ENCODE measurements around the gene ANKFY1. TPM values are rescaled to one million over a fixed set of nuclear protein-coding genes. Genes with fewer than 3 reads are reported as not detected.

The ANKFY1 gene
- total RNA-seq, 5 donors from 2014 or later (not counting 1 experiment from before 2014, with no cell fraction given) = 58.0 to 69.6 (median 67.0) TPM

GRCh38 chr17:4162775-4163466 lies 100.9 kb downstream of the ANKFY1 start:
- ChIA-PET CTCF (interaction anchor here in 1 of 2 donors (1.1 kb wide), 1 partner anchor 256 kb away, joined by 3 read pairs; no protein-coding TSS in a partner anchor), POLR2A (no interaction called here)
- Mint-ChIP-seq H3K4me3 (no peak overlapping the region), H3K27ac (peak overlapping the region in 1 of 2 donors; percentile 6), H3K27me3 (no peaks in the 10 kb centered on the region), H3K36me3 (peaks cover 53% of the 10 kb centered on the region), H3K4me1 (peaks cover 5 to 13% (median 7%) of the 10 kb centered on the region in 3 donors), H3K9me3 (no peaks in the 10 kb centered on the region)
- WGBS (ENCODE audit: insufficient coverage) = 96% methylated on average over 7 of the region's 14 CpGs
- H3K9me3 ChIP-seq = no peaks in the 10 kb centered on the region
- no peak overlapping the region for H3K27ac ChIP-seq (ENCODE audit: low read length)
- H3K4me1 ChIP-seq (ENCODE audit: control insufficient read depth in 1 of 2, extremely low read depth in 1 of 2, insufficient read depth in 2 of 2, low read length in 2 of 2) = peaks cover 0 to 7% of the 10 kb centered on the region in 2 experiments
- ATAC-seq (replicated peaks in 1 of 4) = no peak
- DNase-seq = no peak
- peaks cover 5 to 41% of the 10 kb centered on the region in 2 donors for H3K36me3 ChIP-seq (ENCODE audit: control insufficient read depth in 2 of 2, extremely low read depth in 1 of 2, insufficient read depth in 1 of 2, low read length in 1 of 2)
- H3K4me3 ChIP-seq (ENCODE audit: control insufficient read depth in 1 of 2, extremely low read depth in 1 of 2, low read length in 1 of 2) = no peak overlapping the region
- H3K27me3 ChIP-seq (replicated peaks in 1 of 2; ENCODE audit: control insufficient read depth in 2 of 2, extremely low read depth in 1 of 2, insufficient read depth in 2 of 2, low read length in 1 of 2) = no peaks in the 10 kb centered on the region

GRCh38 chr17:4162321-4162720 lies 101.5 kb downstream of the ANKFY1 start:
- no peak overlapping the region for H3K4me3 Mint-ChIP-seq
- DNase-seq (no peak), ATAC-seq (replicated peaks in 1 of 4) (no peak)
- ChIA-PET POLR2A (no interaction called here), CTCF (interaction anchor here in 1 of 2 donors (1.1 kb wide), 1 partner anchor 257 kb away, joined by 3 read pairs; no protein-coding TSS in a partner anchor)
- Histone ChIP-seq H3K36me3 (ENCODE audit: control insufficient read depth in 2 of 2, extremely low read depth in 1 of 2, insufficient read depth in 1 of 2, low read length in 1 of 2) (peaks cover 0 to 38% of the 10 kb centered on the region in 2 donors), H3K27ac (ENCODE audit: low read length) (no peak overlapping the region), H3K4me3 (ENCODE audit: control insufficient read depth in 1 of 2, extremely low read depth in 1 of 2, low read length in 1 of 2) (no peak overlapping the region), H3K27me3 (replicated peaks in 1 of 2; ENCODE audit: control insufficient read depth in 2 of 2, extremely low read depth in 1 of 2, insufficient read depth in 2 of 2, low read length in 1 of 2) (no peaks in the 10 kb centered on the region), H3K9me3 (no peaks in the 10 kb centered on the region), H3K4me1 (ENCODE audit: control insufficient read depth in 1 of 2, extremely low read depth in 1 of 2, insufficient read depth in 2 of 2, low read length in 2 of 2) (peaks cover 0 to 7% of the 10 kb centered on the region in 2 experiments)
- no peaks in the 10 kb centered on the region for H3K27me3 Mint-ChIP-seq
- H3K9me3 Mint-ChIP-seq = no peaks in the 10 kb centered on the region
- peaks cover 51% of the 10 kb centered on the region for H3K36me3 Mint-ChIP-seq
- peak overlapping the region in 1 of 2 donors; percentile 24 for H3K27ac Mint-ChIP-seq
- H3K4me1 Mint-ChIP-seq = peaks cover 0 to 9% (median 7%) of the 10 kb centered on the region in 3 donors
- 100% methylated on average over 3 of the region's 6 CpGs for WGBS (ENCODE audit: insufficient coverage)

DNA sequence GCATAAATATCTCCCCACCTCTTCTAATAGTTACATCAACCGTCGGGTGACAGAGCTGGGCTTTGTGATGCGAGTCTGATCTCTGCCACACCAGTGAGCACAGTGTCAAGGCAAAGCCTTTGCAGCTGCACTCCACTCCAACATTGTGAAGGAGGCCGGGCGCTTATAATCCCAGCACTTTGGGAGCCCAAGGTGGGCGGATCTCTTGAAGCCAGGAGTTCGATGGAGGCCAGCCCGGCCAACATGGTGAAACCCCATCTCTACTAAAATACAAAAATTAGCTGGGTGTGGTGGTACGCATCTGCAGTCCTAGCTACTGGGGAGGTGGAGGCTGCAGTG lies 101.8 kb downstream of the ANKFY1 start:
- H3K9me3 Mint-ChIP-seq = no peaks in the 10 kb centered on the region
- no peaks in the 10 kb centered on the region for H3K27me3 ChIP-seq (replicated peaks in 1 of 2; ENCODE audit: control insufficient read depth in 2 of 2, extremely low read depth in 1 of 2, insufficient read depth in 2 of 2, low read length in 1 of 2)

GRCh38 chr17:4161192-4161966 lies 102.4 kb downstream of the ANKFY1 start:
- peaks cover 0 to 34% of the 10 kb centered on the region in 2 donors for H3K36me3 ChIP-seq (ENCODE audit: control insufficient read depth in 2 of 2, extremely low read depth in 1 of 2, insufficient read depth in 1 of 2, low read length in 1 of 2)
- H3K27ac ChIP-seq (ENCODE audit: low read length) = no peak overlapping the region
- ChIA-PET POLR2A (interaction anchor here in 1 of 2 donors (0.5 kb wide), 1 partner anchor 210 kb away, joined by 5 read pairs; no protein-coding TSS in a partner anchor), CTCF (no interaction called here)
- WGBS (ENCODE audit: insufficient coverage) = 90% methylated on average over 3 of the region's 7 CpGs
- H3K4me3 Mint-ChIP-seq = no peak overlapping the region
- H3K4me3 ChIP-seq (ENCODE audit: control insufficient read depth in 1 of 2, extremely low read depth in 1 of 2, low read length in 1 of 2) = no peak overlapping the region
- H3K27me3 ChIP-seq (replicated peaks in 1 of 2; ENCODE audit: control insufficient read depth in 2 of 2, extremely low read depth in 1 of 2, insufficient read depth in 2 of 2, low read length in 1 of 2) = no peaks in the 10 kb centered on the region
- H3K4me1 ChIP-seq (ENCODE audit: control insufficient read depth in 1 of 2, extremely low read depth in 1 of 2, insufficient read depth in 2 of 2, low read length in 2 of 2) = peaks cover 0 to 7% of the 10 kb centered on the region in 2 experiments
- no peaks in the 10 kb centered on the region for H3K27me3 Mint-ChIP-seq
- peaks cover 46% of the 10 kb centered on the region for H3K36me3 Mint-ChIP-seq
- no peak for ATAC-seq (replicated peaks in 1 of 4)
- no peaks in the 10 kb centered on the region for H3K9me3 ChIP-seq
- no peaks in the 10 kb centered on the region for H3K9me3 Mint-ChIP-seq
- H3K4me1 Mint-ChIP-seq = peaks cover 0 to 9% (median 7%) of the 10 kb centered on the region in 3 donors
- DNase-seq = no peak
- peak overlapping the region; percentile 24 to 49 for H3K27ac Mint-ChIP-seq

More for the DNA sequence above, 101.8 kb downstream of the ANKFY1 start:
- Mint-ChIP-seq H3K27ac (peak overlapping the region in 1 of 2 donors; percentile 24), H3K4me3 (no peak overlapping the region), H3K4me1 (peaks cover 0 to 9% (median 7%) of the 10 kb centered on the region in 3 donors), H3K27me3 (no peaks in the 10 kb centered on the region), H3K36me3 (peaks cover 51% of the 10 kb centered on the region)
- CTCF ChIA-PET = no interaction called here
- ATAC-seq (replicated peaks in 1 of 4) (no peak), DNase-seq (no peak)
- Histone ChIP-seq H3K4me3 (ENCODE audit: control insufficient read depth in 1 of 2, extremely low read depth in 1 of 2, low read length in 1 of 2) (no peak overlapping the region), H3K4me1 (ENCODE audit: control insufficient read depth in 1 of 2, extremely low read depth in 1 of 2, insufficient read depth in 2 of 2, low read length in 2 of 2) (peaks cover 0 to 7% of the 10 kb centered on the region in 2 experiments), H3K9me3 (no peaks in the 10 kb centered on the region), H3K27ac (ENCODE audit: low read length) (no peak overlapping the region), H3K36me3 (ENCODE audit: control insufficient read depth in 2 of 2, extremely low read depth in 1 of 2, insufficient read depth in 1 of 2, low read length in 1 of 2) (peaks cover 0 to 35% of the 10 kb centered on the region in 2 donors)
- whole genome bisulfite sequencing (ENCODE audit: insufficient coverage) = 97% methylated on average over 3 of the region's 9 CpGs
- POLR2A ChIA-PET = no interaction called here

GRCh38 chr17:4160294-4160859 lies 103.4 kb downstream of the ANKFY1 start:
- ATAC-seq (replicated peaks in 1 of 4) (no peak), DNase-seq (no peak)
- Mint-ChIP-seq H3K27me3 (no peaks in the 10 kb centered on the region), H3K4me1 (peaks cover 0 to 9% (median 7%) of the 10 kb centered on the region in 3 donors), H3K4me3 (no peak overlapping the region), H3K27ac (no peak overlapping the region), H3K9me3 (no peaks in the 10 kb centered on the region), H3K36me3 (peaks cover 39% of the 10 kb centered on the region)
- Histone ChIP-seq H3K36me3 (ENCODE audit: control insufficient read depth in 2 of 2, extremely low read depth in 1 of 2, insufficient read depth in 1 of 2, low read length in 1 of 2) (peaks cover 0 to 33% of the 10 kb centered on the region in 2 donors), H3K27ac (ENCODE audit: low read length) (no peak overlapping the region), H3K27me3 (replicated peaks in 1 of 2; ENCODE audit: control insufficient read depth in 2 of 2, extremely low read depth in 1 of 2, insufficient read depth in 2 of 2, low read length in 1 of 2) (no peaks in the 10 kb centered on the region), H3K4me3 (ENCODE audit: control insufficient read depth in 1 of 2, extremely low read depth in 1 of 2, low read length in 1 of 2) (no peak overlapping the region), H3K9me3 (no peaks in the 10 kb centered on the region), H3K4me1 (ENCODE audit: control insufficient read depth in 1 of 2, extremely low read depth in 1 of 2, insufficient read depth in 2 of 2, low read length in 2 of 2) (peaks cover 0 to 7% of the 10 kb centered on the region in 2 experiments)
- CTCF ChIA-PET = no interaction called here
- 97% methylated on average over 16 of the region's 19 CpGs for WGBS (ENCODE audit: insufficient coverage)
- POLR2A ChIA-PET = no interaction called here

GRCh38 chr17:4159761-4160160 lies 104.0 kb downstream of the ANKFY1 start:
- H3K9me3 ChIP-seq = no peaks in the 10 kb centered on the region
- no peak for ATAC-seq (replicated peaks in 1 of 4)
- peaks cover 0 to 35% of the 10 kb centered on the region in 2 donors for H3K36me3 ChIP-seq (ENCODE audit: control insufficient read depth in 2 of 2, extremely low read depth in 1 of 2, insufficient read depth in 1 of 2, low read length in 1 of 2)
- H3K27ac Mint-ChIP-seq = no peak overlapping the region
- H3K9me3 Mint-ChIP-seq = no peaks in the 10 kb centered on the region
- no peaks in the 10 kb centered on the region for H3K27me3 ChIP-seq (replicated peaks in 1 of 2; ENCODE audit: control insufficient read depth in 2 of 2, extremely low read depth in 1 of 2, insufficient read depth in 2 of 2, low read length in 1 of 2)
- CTCF ChIA-PET = no interaction called here
- H3K27me3 Mint-ChIP-seq = no peaks in the 10 kb centered on the region
- WGBS (ENCODE audit: insufficient coverage) = 98% methylated on average over 15 of the region's 15 CpGs
- no peak overlapping the region for H3K27ac ChIP-seq (ENCODE audit: low read length)
- no peak overlapping the region for H3K4me3 Mint-ChIP-seq
- no peak for DNase-seq
- POLR2A ChIA-PET = interaction anchor here in 1 of 2 donors (0.6 kb wide), 1 partner anchor 11 kb away, joined by 3 read pairs; no protein-coding TSS in a partner anchor
- no peak overlapping the region for H3K4me3 ChIP-seq (ENCODE audit: control insufficient read depth in 1 of 2, extremely low read depth in 1 of 2, low read length in 1 of 2)
- H3K4me1 ChIP-seq (ENCODE audit: control insufficient read depth in 1 of 2, extremely low read depth in 1 of 2, insufficient read depth in 2 of 2, low read length in 2 of 2) = peaks cover 0 to 11% of the 10 kb centered on the region in 2 experiments
- H3K4me1 Mint-ChIP-seq = peaks cover 0 to 9% (median 7%) of the 10 kb centered on the region in 3 donors
- peaks cover 34% of the 10 kb centered on the region for H3K36me3 Mint-ChIP-seq
